GM21423 (cell line): ENCODE measurements around the gene STEAP2.
A peak's percentile ranks its signal among the peaks of the same experiment; 100 is the strongest.
"Not testable (repeated sequence)": the region's sequence is repeated elsewhere in the genome, so short reads cannot be mapped to it uniquely, and the experiment has no call there.

Experiments
- ATAC-seq: cut with Tn5 transposase; IDR thresholded peaks from one replicate; pipeline ENCODE4 v1.9.1; 2021; ENCODE audit warnings: mild to moderate bottlenecking, moderate library complexity; ENCODE audit not compliant: unreplicated experiment

STEAP2 gene

DNA sequence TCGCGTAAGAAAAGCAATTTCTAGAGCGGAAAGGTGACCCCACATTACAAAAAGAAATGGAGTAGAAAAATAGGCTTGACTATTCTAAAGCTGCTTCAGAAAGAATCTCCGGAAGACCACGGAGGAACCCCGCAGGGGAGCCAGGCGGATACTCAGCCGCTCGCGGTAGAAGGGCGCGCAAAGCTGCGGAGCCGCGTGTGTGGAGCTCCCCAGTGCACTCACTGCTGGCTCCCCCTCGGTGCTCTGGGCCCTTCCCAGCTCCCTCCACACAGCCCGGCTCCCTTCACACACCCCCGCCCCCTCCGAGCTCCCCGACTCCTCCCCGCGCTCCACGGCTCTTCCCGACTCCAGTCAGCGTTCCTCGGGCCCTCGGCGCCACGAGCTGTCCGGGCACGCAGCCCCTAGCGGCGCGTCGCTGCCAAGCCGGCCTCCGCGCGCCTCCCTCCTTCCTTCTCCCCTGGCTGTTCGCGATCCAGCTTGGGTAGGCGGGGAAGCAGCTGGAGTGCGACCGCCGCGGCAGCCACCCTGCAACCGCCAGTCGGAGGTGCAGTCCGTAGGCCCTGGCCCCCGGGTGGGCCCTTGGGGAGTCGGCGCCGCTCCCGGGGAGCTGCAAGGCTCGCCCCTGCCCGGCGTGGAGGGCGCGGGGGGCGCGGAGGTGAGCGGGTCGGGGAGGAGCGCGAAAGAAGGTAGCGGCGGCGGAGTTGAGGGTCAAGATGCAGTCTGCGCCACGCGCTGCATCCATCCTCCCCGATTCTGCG, at the start of gene STEAP2:
Gene STEAP2 (plus strand): TSS at position 350 of the 758 bp plus-strand sequence. CDS start 13,343 bp downstream, outside the sequence.
- peak; percentile 84 for ATAC-seq

DNA sequence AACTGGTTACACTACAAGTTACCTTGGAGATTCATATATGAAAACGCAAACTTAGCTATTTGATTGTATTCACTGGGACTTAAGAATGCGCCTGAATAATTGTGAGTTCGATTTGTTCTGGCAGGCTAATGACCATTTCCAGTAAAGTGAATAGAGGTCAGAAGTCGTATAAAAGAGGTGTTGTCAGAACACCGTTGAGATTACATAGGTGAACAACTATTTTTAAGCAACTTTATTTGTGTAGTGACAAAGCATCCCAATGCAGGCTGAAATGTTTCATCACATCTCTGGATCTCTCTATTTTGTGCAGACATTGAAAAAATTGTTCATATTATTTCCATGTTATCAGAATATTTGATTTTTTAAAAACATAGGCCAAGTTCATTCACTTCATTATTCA, 48.0 kb upstream of the STEAP2 start:
- ATAC-seq, result no peak

DNA sequence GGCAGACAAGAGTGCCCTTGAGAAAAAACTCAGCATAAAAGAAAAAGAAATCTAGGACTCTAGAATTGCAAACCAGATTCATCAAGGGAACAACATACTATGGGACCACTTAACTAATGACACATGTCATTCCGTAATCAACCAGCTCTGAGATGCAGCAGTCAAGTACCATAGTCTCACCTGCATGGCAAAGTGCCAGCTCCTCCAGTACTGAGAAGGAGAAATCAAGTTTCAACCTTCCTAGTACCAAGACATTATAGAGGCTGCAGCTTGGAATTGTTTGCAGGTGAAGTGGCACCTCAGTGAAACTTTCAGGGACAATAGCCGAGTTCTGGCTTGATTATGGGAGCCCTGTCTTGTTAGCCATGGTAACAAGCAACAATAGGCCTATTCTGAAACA, 45.8 kb upstream of the STEAP2 start:
- ATAC-seq, result no peak

DNA sequence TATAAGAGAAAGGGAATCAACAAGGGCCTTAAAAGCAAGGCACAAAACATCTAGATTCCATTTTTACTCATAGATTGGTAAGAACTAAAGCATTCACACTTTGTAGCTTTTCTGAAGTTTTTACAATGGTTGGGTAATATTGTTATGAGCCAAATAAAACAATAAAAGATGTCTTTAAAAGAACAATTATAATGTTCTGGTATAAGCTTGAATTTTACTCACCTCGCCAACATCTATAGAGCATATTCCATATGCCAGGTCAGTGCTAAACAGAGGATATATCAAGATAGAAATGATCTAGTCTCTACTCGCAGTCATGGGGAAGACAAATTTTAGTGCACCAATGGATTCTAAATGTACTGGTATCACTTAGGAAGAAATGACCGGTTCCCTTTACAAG, 45.4 kb upstream of the STEAP2 start:
- ATAC-seq, result no peak

DNA sequence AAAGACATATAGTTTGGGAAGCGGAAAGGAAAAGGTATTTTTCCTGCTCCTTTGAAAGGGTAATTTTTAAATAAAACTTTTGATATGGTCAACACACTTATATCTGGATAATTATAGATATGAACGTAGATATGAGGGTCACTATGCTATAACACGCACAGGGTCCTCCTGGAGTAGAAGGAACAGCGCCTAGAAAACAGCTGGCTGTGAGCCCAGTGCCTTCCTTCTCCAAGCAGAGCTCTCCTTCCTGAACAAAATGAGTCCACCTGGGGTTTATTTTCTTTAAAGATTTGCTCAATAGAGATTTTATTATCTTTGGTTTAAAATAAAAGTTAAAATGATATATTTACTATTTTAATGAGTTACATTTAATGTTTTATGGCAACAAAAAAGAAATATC, 44.2 kb upstream of the STEAP2 start:
- ATAC-seq, result no peak

DNA sequence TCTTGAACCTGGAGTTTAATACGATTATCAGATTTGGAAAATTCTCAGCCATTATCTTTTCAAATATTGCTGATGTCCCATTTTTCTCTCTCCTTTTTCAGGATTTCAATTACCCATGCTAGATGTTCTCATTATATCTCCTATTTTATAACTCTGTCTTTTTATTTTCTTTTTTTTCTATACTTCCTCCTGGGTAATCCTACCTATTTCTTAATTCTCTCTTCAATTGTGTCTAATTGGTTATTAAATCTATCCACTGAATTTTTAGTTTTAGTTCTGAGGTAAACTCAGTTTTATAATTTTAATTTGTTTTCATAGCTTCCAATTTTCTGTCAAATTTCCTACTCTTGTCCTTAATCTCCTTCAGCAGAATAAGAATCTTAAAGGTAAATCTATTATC, 41.6 kb upstream of the STEAP2 start:
- ATAC-seq, result no peak

DNA sequence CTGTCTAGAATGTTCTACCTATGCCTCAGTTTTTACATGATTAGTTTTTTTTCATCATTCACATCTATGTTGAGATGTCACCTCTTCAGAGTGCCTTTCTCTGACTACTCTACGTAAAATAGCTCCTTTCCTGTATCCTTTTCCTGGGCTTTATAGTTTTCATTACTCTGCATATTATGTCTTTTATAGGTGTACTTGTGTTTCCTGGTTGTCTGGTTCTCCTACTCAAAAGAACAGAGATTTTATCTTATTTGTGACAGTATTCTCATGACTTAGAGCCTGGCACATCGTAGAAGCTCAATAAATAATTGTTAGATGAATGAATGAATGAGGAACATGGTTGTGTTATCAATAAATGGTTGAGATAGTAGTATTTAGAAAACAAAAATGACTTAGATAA, 39.4 kb upstream of the STEAP2 start:
- no peak for ATAC-seq

DNA sequence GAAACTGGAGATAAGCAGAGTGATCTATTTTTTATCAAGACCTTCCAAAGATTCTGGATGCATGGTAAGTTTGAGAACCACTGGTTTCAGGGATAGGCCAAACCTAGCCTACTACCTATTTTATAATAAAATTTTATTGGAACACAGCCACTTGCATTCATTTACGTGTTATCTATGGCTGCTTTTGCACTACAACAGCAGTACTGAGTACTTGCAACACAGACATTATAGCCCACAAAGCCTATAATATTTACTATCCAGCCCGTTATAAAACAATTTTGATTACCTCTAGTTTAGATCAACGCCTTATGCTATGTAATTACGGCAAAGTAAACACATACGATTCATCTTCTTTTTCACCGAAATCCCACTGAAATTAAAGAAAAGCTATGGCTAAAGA, 38.9 kb upstream of the STEAP2 start:
- ATAC-seq, result no peak

DNA sequence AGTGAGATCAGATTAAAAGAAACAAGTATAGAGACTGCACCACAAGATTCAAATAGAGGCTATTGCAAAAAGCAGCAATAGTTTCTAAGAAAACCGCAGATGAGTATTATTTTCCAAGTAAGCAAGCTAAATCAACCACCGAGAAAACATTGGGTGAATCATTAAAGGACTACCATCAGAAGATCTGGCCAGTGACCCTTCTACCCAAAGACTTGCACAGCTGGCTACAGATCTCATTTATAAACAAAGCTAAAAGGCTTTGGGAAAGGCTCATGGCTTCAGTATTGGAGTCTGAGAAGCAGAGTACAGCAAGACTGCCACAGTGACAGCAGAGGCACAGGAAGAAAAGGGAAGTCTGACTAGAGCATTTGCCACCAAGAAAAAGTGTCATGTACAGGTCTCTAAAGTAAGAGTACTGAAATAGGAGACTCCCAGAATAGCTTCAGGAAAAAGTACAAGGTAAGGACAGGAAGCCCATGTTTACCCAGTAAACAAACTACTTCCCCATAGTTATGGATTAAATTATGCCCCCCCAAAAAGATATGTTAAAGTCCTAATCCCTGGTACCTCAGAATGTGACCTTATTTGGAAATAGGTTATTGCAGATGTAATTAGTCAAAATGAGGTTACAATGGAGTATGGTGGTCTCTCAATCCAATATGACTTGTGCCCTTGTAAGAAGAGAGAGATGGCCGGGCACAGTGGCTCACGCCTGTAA, 38.3 kb upstream of the STEAP2 start:
- peak; percentile 95 for ATAC-seq

DNA sequence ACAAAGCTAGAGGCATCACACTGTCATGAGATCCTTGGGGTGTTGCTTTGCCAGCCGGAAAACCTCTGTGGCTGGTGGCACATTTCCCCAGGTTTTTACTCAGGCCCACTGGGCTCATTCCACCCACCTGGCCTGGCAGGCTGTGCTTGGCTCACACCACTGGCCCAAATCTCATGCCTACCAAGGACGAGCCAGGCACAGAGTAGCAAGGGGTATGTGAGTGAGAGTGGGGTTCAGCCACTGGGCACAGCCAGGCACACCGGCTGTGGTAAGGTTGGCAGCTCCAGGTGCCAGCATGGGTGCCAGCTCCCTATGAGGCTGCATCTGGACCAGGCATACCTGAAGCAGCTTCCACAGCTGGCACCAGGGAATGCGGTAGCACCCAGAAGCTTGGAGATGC, 35.9 kb upstream of the STEAP2 start:
- no peak for ATAC-seq

DNA sequence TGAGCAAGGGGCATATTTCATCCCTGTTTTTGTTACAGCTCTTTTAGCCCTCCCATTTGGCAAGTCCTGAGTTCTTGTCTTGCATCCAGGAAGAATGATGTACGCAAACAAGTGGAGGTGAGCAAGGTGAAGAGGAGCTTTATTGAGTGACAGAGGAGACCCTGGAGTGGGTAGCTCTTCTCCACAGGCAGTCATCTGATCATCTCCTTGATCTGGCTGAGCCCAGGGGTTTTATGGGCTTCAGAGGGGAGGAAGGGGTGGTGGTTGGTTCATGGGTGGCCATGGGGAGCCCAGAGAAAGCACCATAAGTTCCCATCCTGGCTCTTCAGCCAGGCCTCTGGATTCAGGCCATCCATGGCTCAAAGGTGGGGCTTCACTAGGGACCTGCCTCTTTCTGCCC, 35.3 kb upstream of the STEAP2 start:
- ATAC-seq, result no peak

DNA sequence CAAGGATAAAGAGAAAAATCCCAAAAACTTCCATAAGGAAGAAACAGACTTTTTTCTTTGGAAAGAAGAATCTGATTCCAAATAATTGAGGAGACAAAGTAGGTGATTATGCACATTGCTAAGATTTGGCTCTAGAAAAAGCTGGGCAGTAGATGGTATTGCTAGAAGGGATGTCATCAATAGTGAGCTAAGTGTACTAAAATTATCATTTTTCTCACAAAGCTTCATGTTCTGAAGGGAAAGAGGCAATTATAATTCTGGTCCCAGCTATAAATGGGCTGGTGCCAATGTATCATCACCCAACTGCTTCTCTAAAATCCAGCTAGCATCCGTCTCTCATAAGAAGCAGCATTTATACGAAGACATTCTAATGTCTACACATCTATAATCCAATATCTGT, 33.4 kb upstream of the STEAP2 start:
- no peak for ATAC-seq

DNA sequence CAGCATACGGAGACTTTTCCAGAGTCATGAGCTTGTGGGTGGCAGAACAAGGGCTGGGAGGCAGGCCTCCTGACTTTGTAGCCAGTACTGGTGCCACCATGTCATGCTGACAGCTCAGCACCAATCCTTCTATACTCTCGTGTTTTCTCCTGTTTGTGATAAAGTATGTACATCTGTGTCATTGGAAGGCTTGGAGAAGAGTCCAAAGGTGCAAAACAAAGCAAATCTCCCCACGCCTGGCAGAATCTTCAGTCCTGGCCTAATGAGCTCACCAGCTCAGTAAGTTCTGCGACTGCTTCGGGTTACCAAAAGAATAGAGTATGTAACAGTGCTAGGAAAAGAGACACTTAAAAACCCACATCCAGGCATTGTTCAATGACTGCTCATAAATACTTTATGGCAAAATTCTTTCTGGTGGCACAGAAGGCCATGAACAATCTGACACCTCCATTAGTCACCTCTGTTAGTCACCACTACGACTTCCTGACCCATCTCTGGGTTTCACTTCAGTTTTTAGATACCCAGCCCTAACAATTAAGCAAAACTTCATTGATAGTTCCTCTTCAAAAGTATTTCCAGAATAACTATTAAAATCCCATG, 32.8 kb upstream of the STEAP2 start:
- ATAC-seq, result peak; percentile 96

DNA sequence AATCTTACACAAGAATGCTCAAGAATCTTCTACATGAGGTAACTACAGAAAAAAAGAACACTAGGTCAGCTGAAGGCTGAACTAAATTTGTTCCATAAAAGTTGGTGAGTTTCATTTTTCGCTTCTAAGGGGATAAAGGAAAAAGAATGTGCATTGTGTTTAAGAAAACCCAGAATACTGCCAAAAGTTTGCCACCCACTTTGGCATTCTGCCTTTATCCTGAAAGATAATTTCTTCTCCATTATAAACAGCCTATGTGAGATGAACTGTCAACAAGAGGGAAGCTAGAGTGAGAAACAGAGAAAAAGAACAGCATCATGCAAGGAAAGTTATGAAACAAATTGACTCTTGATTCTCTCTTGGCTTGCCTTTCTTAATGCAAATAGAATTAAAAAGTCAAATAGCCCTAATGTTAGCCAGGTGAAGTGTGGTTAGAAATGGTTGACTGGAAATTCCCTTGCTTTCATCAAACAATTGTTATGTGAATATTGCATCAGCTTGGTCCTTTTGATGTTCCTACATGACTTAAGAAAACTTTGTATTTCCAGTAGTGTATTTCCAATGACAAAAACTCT, 31.4 kb upstream of the STEAP2 start:
- ATAC-seq, result no peak

DNA sequence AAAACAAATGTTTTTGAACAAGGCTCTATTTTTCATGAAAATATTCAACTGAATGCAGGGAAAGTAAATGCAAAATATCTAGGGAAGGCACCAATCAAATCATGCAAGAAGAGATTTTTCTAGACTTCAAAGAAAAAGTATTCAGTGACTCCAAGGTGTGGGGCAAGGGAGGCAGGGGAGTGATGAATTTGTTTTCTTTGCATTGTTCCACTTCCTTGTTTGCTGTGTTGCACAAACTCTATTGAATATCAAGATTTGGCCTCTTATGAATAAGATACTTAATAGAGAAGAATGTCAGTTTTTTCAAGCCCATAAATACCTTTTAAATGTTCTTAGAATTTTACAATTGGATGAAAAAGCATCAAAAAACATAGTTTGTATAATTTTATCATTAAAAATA, 30.9 kb upstream of the STEAP2 start:
- ATAC-seq, result no peak

DNA sequence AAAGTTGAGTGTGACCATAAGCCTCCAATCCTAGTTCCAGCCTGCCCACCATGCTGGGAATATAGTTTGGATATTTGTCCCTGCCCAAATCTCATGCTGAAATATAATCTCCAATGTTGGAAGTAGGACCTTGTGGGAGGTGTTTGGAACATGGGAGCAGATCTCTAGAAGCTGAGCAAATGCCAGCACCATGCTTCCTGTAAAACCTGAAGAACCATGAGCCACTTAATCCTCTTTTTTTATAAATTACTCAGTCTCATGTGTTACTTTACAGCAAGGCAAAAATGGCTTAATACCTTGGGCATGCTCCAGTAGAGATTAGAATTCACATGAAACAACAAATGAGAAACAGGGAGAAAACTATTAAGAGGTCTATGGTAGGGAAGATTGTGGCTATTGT, 30.1 kb upstream of the STEAP2 start:
- ATAC-seq, result no peak

DNA sequence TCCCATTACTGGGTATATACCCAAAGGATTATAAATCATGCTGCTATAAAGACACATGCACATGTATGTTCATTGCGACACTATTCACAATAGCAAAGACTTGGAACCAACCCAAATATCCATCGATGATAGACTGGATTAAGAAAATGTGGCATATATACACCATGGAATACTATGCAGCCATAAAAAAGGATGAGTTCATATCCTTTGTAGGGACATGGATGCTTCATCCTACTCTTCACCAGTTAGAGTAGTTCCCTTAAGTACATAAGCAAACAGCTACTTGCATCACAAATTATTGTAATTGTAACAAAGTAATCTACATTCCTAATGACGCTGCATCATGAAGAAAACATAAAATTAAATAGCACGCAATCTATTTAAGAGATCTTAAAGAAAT, 25.2 kb upstream of the STEAP2 start:
- not testable (repeated sequence) for ATAC-seq

DNA sequence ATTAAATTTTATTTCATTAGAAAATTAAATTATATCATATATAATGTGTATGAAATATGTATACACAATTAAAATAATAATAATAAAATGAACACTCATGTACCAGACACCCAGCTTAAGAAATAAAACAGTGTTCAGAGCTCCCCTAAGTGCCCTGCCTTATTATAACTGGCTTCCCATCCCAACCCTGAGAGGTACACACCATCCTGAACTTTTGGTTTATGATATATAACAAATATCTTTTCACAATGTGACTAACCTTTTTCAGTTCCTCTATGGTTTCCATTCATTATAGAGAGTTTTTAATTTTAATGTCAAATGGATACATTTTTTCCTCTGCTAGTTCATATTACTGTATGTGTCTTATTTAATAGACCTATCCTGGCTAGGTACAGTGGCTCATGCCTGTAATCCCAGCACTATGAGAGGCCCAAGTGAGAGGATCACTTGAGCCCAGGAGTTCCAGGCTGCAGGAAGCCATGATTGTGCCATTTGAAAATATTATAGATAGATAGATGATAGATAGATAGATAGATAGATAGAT, 24.0 kb upstream of the STEAP2 start:
- no peak for ATAC-seq

DNA sequence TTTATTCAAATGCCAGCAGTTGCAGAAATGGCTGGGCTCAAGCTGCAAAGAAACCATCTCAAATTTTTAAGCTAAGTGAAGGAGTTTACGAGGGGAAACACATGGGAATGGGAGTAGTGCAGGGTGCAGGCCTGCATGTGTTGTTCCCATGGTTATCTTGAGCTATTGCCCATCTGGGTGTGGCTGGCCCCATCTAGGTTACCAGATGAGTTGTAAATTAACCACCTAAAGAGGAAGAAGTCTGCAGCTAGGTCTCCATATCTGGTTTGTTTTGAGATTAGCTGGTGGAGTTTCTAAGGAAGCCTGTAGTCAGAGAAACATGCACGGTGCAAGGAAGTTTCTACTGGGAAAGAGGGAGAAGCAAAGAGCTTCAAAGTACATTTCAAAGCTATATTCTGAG, 23.3 kb upstream of the STEAP2 start:
- peak; percentile 99 for ATAC-seq

DNA sequence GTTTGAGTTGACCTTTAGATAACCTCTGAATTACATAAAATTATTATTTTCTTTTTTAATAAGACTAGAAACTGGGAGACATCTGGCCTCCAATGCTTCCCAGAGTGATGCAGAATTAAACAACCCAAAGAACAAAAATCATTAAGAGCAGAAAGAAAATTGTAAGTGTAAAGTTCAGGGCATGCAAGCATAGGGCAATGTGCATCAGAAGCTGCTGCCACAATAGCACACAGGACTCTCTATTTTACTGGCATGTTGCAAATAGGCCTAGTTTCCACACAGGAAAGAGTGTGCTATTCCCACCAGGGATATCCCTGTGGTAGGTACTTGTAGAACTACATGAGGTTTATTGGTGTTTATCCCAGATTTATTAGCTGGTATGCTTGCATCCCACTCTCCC, 20.5 kb upstream of the STEAP2 start:
- ATAC-seq, result no peak

DNA sequence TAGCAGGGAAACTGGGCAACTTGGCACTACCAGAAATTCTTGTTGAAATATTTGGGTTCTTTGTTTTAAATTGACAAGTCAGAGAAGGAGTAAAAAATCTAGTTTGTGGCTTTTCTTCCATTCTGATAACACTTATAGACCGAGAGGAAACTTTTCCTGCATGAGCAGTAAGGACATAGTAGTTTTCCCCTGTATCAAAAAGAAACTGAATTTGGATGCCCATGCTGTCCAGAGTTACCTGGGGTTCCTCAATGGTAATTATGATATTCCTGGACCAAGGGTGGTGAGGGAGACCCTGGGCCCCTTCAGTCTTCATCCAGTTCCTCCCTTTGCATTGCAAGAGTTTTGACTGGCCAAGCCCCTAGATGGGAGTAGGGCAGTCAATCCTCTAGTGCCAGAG, 19.9 kb upstream of the STEAP2 start:
- ATAC-seq, result no peak
